RWPE2 (cell line): Measurements from ENCODE around the gene DDX25.
A peak's percentile ranks its signal among the peaks of the same experiment; 100 is the strongest.

Experiments
- ATAC-seq: fragments of 200-7000 bp; cut with Tn5 transposase; 3 replicates; pipeline ENCODE4 v1.9.1; 2021; ENCODE audit warnings: low read depth
- DNase-seq: peaks from one replicate; pipeline ENCODE4 v3.0.0-alpha.2; 2020; ENCODE audit warnings: low spot score
- H3K27ac ChIP-seq: fragments of 450-650 bp; 2 replicates; pipeline ENCODE4 v1.5.1; 2017; ENCODE audit warnings: mild to moderate bottlenecking; ENCODE audit not compliant: poor library complexity, severe bottlenecking
- H3K27me3 ChIP-seq: fragments of 250-450 bp; sonication (Bioruptor Pico); 2 replicates; pipeline ENCODE4 v1.5.1; 2021; ENCODE audit warnings: mild to moderate bottlenecking, moderate library complexity; ENCODE audit not compliant: insufficient read depth, poor library complexity, severe bottlenecking
- H3K36me3 ChIP-seq: fragments of 250-450 bp; sonication (Bioruptor Pico); 2 replicates; pipeline ENCODE4 v1.5.1; 2020; ENCODE audit warnings: low read depth, mild to moderate bottlenecking, moderate library complexity
- H3K4me1 ChIP-seq: fragments of 250-450 bp; sonication (Bioruptor Pico); 2 replicates; pipeline ENCODE4 v1.5.1; 2021; ENCODE audit warnings: mild to moderate bottlenecking, moderate library complexity; ENCODE audit not compliant: insufficient read depth, poor library complexity, severe bottlenecking
- H3K4me3 ChIP-seq: fragments of 250-450 bp; sonication (Bioruptor Pico); 2 replicates; pipeline ENCODE4 v1.5.1; 2021; ENCODE audit warnings: mild to moderate bottlenecking, moderate library complexity; ENCODE audit not compliant: severe bottlenecking
- H3K9me3 ChIP-seq: fragments of 250-450 bp; sonication (Bioruptor Pico); 2 replicates; pipeline ENCODE4 v1.5.1; 2021; ENCODE audit warnings: mild to moderate bottlenecking, moderate library complexity; ENCODE audit not compliant: severe bottlenecking
- CTCF ChIP-seq: fragments of 450-650 bp; IDR thresholded peaks from one replicate; pipeline ENCODE4 v1.5.1; 2017; ENCODE audit warnings: mild to moderate bottlenecking, moderate library complexity; ENCODE audit not compliant: poor library complexity, severe bottlenecking

DDX25 gene

GRCh38 chr11:125883375-125883774, 20.9 kb upstream of the DDX25 start:
- Histone ChIP-seq H3K27me3 (no peaks in the 10 kb centered on the region), H3K9me3 (no peaks in the 10 kb centered on the region), H3K4me1 (no peaks in the 10 kb centered on the region), H3K4me3 (no peak overlapping the region), H3K36me3 (no peaks in the 10 kb centered on the region), H3K27ac (no peak overlapping the region)
- no peak for ATAC-seq
- no peak for TF ChIP-seq CTCF
- DNase-seq = no peak

DNA sequence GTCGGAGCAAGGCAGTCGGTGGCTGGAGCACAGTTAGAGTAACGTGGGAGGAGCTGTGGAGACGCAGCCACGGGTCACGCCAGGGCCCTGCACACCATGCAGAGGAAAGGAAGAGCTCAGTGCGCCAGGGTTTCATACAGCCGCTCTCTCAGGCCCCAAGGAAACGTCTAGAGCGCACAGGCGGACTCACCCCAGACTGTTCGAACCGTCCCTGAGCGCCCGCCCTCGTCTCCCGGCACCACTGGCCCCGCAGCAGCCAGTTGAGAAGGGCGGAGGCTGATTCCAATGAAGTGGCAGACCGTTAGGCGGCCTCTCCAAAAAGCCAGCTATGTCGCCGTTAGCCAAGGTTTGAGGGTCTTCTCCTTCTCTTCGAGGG, 17.3 kb upstream of the DDX25 start:
- peaks cover 26% of the 10 kb centered on the region for H3K4me1 ChIP-seq
- H3K4me3 ChIP-seq = peak overlapping the region; percentile 59
- peak overlapping the region; percentile 71 for H3K27ac ChIP-seq
- peaks cover 9% of the 10 kb centered on the region; the same call in 1 of the 2 replicates for H3K36me3 ChIP-seq
- H3K27me3 ChIP-seq = no peaks in the 10 kb centered on the region
- no peaks in the 10 kb centered on the region for H3K9me3 ChIP-seq
- no peak for TF ChIP-seq CTCF
- ATAC-seq (peak; percentile 17), DNase-seq (no peak)

DNA sequence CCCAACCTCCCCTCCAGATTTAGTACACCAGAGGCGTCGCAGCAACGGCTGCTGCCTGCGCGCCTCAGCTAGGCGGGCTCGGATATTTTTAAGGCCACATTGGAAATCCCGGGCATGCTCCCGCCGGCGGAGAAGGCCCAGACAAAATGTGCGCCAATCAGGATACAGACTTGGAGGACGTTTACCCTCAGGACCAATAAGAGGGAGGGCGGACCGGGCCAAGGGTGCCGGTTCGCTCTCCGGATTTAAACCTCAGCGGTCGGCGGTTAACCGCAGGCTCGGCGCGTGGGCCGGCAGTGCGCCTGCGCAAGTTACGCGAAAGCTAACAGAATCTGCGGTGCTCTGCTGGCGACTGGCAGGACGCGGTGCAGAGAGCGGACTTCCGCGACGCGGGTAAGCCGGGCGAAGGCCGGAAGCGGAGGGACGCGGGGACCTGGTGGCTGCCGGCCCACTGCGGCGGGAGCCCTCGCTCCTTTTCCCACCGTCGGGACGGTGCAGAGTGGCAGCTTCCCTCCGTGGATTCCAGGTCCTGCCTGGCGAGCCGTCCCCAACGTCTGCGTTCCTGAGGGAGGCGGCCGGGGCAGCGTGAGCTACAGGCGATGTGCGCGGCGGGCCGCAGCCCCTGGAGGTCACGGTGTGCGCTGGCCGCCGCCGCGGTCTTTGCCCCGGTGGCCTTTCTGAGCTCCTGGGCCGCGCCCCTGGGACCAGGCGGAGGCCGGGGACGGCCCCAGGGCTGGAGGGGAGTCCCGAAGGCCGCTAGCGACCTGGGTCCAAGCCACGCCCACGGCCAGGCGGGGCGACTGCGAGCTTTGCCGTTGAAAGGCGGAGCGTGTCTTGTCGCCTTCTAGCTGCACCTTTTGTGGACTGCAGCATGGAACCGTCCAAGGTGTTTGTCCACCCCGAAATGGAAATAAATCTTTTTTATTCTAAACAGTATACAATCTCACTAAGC, 16.7 kb upstream of the DDX25 start, which contains the start of gene HYLS1:
Gene HYLS1, plus strand, starts transcription at position 296 of the 952 bp plus-strand sequence. CDS start 11,701 bp downstream, outside the sequence.
- ATAC-seq (peak; percentile 92), DNase-seq (peak; percentile 90)
- peak; percentile 32 for TF ChIP-seq CTCF
- Histone ChIP-seq H3K4me3 (peak within 1 kb of the TSS; percentile 59), H3K27me3 (no peaks in the 10 kb centered on the region), H3K9me3 (no peaks in the 10 kb centered on the region), H3K36me3 (peaks cover 14% of the 10 kb centered on the region), H3K27ac (peak within 1 kb of the TSS; percentile 71), H3K4me1 (peaks cover 29% of the 10 kb centered on the region)

GRCh38 chr11:125890447-125891100, 13.7 kb upstream of the DDX25 start:
- H3K27ac ChIP-seq = no peak overlapping the region
- H3K4me1 ChIP-seq = peaks cover 29% of the 10 kb centered on the region
- no peak for TF ChIP-seq CTCF
- no peak for ATAC-seq
- DNase-seq = no peak
- H3K4me3 ChIP-seq = no peak overlapping the region
- H3K9me3 ChIP-seq = no peaks in the 10 kb centered on the region
- no peaks in the 10 kb centered on the region for H3K27me3 ChIP-seq
- H3K36me3 ChIP-seq = peaks cover 42% of the 10 kb centered on the region
